Dermis blood vessel endothelial cell (primary cell): ENCODE measurements around the gene IGSF21. TPM values are rescaled to one million over a fixed set of nuclear protein-coding genes. Genes with fewer than 3 reads are reported as not detected.

Source experiments
- DNase-seq: peaks from one replicate; pipeline ENCODE4 v3.0.0; 2010
- total RNA-seq: library from RNA; depleted of rRNA; stranded (reverse); fragments of >200 nt; gene quantifications from 2 replicates; pipeline ENCODE4 v1.2.3, GENCODE V29; 2014

Gene IGSF21
- total RNA-seq, 1 donor from 2014 or later = not detected

GRCh38 chr1:18233176-18233864 lies 125.7 kb downstream of the IGSF21 start:
- no peak for DNase-seq

GRCh38 chr1:18234790-18235242 lies 127.2 kb downstream of the IGSF21 start:
- peak; percentile 31 for DNase-seq

GRCh38 chr1:18237371-18237770 lies 129.8 kb downstream of the IGSF21 start:
- DNase-seq = no peak

- no peak for DNase-seq
Measured at GRCh38 chr1:18238190-18238589, 130.6 kb downstream of the IGSF21 start.

GRCh38 chr1:18239671-18240070 lies 132.1 kb downstream of the IGSF21 start:
- no peak for DNase-seq

GRCh38 chr1:18240906-18241305 lies 133.3 kb downstream of the IGSF21 start:
- no peak for DNase-seq

- no peak for DNase-seq
Measured at GRCh38 chr1:18241891-18242290, 134.3 kb downstream of the IGSF21 start.

GRCh38 chr1:18243503-18244175 lies 136.0 kb downstream of the IGSF21 start:
- no peak for DNase-seq

GRCh38 chr1:18244762-18245161 lies 137.2 kb downstream of the IGSF21 start:
- DNase-seq = no peak

GRCh38 chr1:18245647-18246046 lies 138.0 kb downstream of the IGSF21 start:
- no peak for DNase-seq

GRCh38 chr1:18246543-18246942 lies 138.9 kb downstream of the IGSF21 start:
- no peak for DNase-seq

- no peak for DNase-seq
Measured at GRCh38 chr1:18247151-18247550, 139.6 kb downstream of the IGSF21 start.

GRCh38 chr1:18249631-18250030 lies 142.0 kb downstream of the IGSF21 start:
- no peak for DNase-seq

GRCh38 chr1:18253093-18253492 lies 145.5 kb downstream of the IGSF21 start:
- DNase-seq = no peak

GRCh38 chr1:18256282-18257235 lies 149.0 kb downstream of the IGSF21 start:
- DNase-seq = peak; percentile 3

GRCh38 chr1:18257778-18258177 lies 150.2 kb downstream of the IGSF21 start:
- DNase-seq = no peak

GRCh38 chr1:18261891-18262290 lies 154.3 kb downstream of the IGSF21 start:
- no peak for DNase-seq

- no peak for DNase-seq
Measured at GRCh38 chr1:18262726-18263125, 155.1 kb downstream of the IGSF21 start.

- no peak for DNase-seq
Measured at GRCh38 chr1:18263547-18264120, 156.0 kb downstream of the IGSF21 start.

GRCh38 chr1:18264450-18265039 lies 156.9 kb downstream of the IGSF21 start:
- no peak for DNase-seq

GRCh38 chr1:18265641-18266040 lies 158.0 kb downstream of the IGSF21 start:
- no peak for DNase-seq

- no peak for DNase-seq
Measured at GRCh38 chr1:18266391-18266790, 158.8 kb downstream of the IGSF21 start.
